ENCODE data around the gene KMO.

KMO gene

DNA sequence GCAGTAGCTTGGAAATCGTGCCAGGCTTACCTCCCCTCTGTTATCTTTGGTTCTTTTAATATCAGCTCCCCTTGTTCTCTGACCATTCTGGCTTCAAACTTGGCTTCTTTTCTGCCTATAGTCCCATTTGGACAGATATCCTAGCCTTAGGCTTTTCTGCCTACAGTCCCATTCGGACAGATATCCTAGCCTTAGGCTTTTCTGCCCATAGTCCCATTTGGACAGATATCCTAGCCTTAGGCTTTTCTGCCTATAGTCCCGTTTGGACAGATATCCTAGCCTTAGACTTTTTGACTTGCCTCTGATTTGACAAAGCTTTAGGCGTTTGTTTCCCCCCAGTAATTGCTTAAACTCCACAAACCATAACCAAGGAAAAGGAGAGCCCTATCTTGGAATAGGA, 82.4 kb downstream of the KMO start:
- Histone ChIP-seq H3K18ac (ENCODE audit: low read depth in 1 of 2, low read length in 2 of 2) (no peak overlapping the region), H2BK15ac (ENCODE audit: low read depth, poor library complexity, severe bottlenecking) (no peak overlapping the region), H2AK5ac (ENCODE audit: low read length, severe bottlenecking) (peak overlapping the region; percentile 89), H2BK120ac (ENCODE audit: low read depth, low read length) (no peak overlapping the region), H2BK5ac (ENCODE audit: low read depth, low read length, poor library complexity, severe bottlenecking) (peak overlapping the region; percentile 22), H3K4me2 (ENCODE audit: low read length, poor library complexity, severe bottlenecking) (no peak overlapping the region), H3K9ac (ENCODE audit: low read length) (no peak overlapping the region), H3K4me1 (ENCODE audit: control insufficient read depth, insufficient read depth, low read depth, low read length) (peaks cover 9% of the 10 kb centered on the region), H3K4me3 (ENCODE audit: insufficient read depth in 1 of 2, low read depth in 1 of 2, low read length in 2 of 2) (no peak overlapping the region), H3K9me3 (ENCODE audit: control insufficient read depth, low read length) (no peaks in the 10 kb centered on the region), H3K23ac (ENCODE audit: low read length in 2 of 2) (peak overlapping the region in 1 of 2 experiments; percentile 1), H3K27ac (ENCODE audit: low read length, poor library complexity, severe bottlenecking) (peak overlapping the region; percentile 74), H3K4ac (ENCODE audit: low read depth in 1 of 2, low read length in 2 of 2) (no peak overlapping the region), H3K27me3 (ENCODE audit: control insufficient read depth in 1 of 2, insufficient read depth in 1 of 2, low read length in 2 of 2) (no peaks in the 10 kb centered on the region), H3K36me3 (ENCODE audit: control insufficient read depth in 1 of 2, insufficient read depth in 2 of 2, low read depth in 1 of 2, low read length in 2 of 2) (no peaks in the 10 kb centered on the region), H4K8ac (ENCODE audit: low read length) (no peak overlapping the region), H2BK12ac (ENCODE audit: low read length in 2 of 2) (no peak overlapping the region), H4K91ac (ENCODE audit: low read length) (no peak overlapping the region), H2AFZ (ENCODE audit: low read depth, low read length) (no peak overlapping the region), H3K14ac (ENCODE audit: low read length in 2 of 2) (no peak overlapping the region), H3K79me1 (replicated peaks; ENCODE audit: low read length, poor library complexity, severe bottlenecking) (peaks cover 3% of the 10 kb centered on the region)
- WGBS = 76% methylated on average over 4 of the region's 4 CpGs
- no peak for DNase-seq

DNA sequence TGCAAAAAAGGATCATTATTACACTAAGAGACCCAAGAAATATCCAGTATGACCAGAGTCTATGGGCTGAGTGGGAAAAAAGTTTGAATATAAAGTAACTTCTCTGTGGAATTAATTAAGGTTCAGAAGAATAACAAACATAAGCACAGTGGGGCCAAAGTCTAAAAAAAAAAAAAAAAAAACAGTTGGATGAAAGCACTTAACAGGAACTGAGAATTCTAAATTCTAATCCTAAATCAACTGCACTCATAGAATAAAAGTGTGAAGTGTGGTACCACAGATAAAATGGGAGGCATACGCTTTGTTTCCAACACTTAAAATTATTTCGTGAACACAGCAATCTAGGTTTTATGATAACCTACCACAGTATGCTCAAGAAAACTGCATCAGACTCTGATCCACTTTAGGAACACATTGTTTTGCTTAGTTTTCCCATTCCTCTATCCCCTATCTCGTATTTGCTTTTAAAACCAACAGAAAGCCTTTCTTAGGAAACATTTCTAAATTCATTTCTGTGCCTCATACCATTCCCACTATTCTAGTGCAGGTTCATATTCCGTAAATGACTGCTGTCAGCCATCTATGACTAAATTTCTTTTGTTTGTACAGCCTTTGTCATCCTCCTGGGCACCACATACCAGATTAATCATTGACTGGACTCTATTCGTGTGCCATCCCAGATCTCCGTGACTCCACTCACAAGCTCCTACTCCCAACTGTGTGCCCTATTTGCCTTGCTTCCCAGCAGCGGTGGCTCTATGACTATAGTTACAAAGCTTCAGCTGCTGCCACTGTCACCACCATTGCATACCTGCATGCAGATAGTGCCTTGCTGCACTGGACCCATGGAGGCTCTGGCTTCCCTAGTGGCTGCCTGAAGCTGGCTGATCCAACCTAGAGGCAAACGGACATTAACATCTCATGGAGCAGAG, 83.1 kb downstream of the KMO start:
- WGBS = 89% methylated on average over 8 of the region's 8 CpGs
- Histone ChIP-seq H2BK5ac (ENCODE audit: low read depth, low read length, poor library complexity, severe bottlenecking) (no peak overlapping the region), H3K4me1 (ENCODE audit: control insufficient read depth, insufficient read depth, low read depth, low read length) (peaks cover 8% of the 10 kb centered on the region), H3K18ac (ENCODE audit: low read depth in 1 of 2, low read length in 2 of 2) (no peak overlapping the region), H3K9me3 (ENCODE audit: control insufficient read depth, low read length) (no peaks in the 10 kb centered on the region), H3K27me3 (ENCODE audit: control insufficient read depth in 1 of 2, insufficient read depth in 1 of 2, low read length in 2 of 2) (no peaks in the 10 kb centered on the region), H2BK15ac (ENCODE audit: low read depth, poor library complexity, severe bottlenecking) (no peak overlapping the region), H3K23ac (ENCODE audit: low read length in 2 of 2) (no peak overlapping the region), H2AFZ (ENCODE audit: low read depth, low read length) (no peak overlapping the region), H2BK12ac (ENCODE audit: low read length in 2 of 2) (no peak overlapping the region), H4K8ac (ENCODE audit: low read length) (no peak overlapping the region), H3K79me1 (replicated peaks; ENCODE audit: low read length, poor library complexity, severe bottlenecking) (peaks cover 2% of the 10 kb centered on the region), H3K4me2 (ENCODE audit: low read length, poor library complexity, severe bottlenecking) (no peak overlapping the region), H3K36me3 (ENCODE audit: control insufficient read depth in 1 of 2, insufficient read depth in 2 of 2, low read depth in 1 of 2, low read length in 2 of 2) (no peaks in the 10 kb centered on the region), H2BK120ac (ENCODE audit: low read depth, low read length) (no peak overlapping the region), H3K27ac (ENCODE audit: low read length, poor library complexity, severe bottlenecking) (peak overlapping the region; percentile 74), H3K9ac (ENCODE audit: low read length) (no peak overlapping the region), H3K4ac (ENCODE audit: low read depth in 1 of 2, low read length in 2 of 2) (no peak overlapping the region), H3K14ac (ENCODE audit: low read length in 2 of 2) (no peak overlapping the region), H4K91ac (ENCODE audit: low read length) (no peak overlapping the region), H2AK5ac (ENCODE audit: low read length, severe bottlenecking) (no peak overlapping the region), H3K4me3 (ENCODE audit: insufficient read depth in 1 of 2, low read depth in 1 of 2, low read length in 2 of 2) (no peak overlapping the region)
- DNase-seq = no peak

DNA sequence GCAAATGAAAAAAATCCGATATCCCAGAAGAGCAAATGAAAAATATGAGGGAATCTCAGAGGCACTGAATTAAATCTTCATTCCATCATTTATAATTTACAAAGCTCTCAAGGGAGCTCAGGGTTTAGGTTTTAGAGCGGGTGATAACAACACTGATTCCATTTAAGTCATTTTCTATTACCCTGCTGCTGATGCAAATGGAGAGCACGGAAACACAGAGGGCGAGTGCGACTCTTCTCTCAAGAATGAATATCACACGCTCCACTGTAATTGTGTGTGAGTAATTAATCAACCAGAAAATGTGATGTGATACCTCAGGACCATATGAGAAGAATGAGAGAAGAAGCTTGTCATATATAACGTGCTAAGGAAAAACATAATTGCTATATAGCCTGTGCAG, 85.2 kb downstream of the KMO start:
- H3K4ac ChIP-seq (ENCODE audit: low read depth in 1 of 2, low read length in 2 of 2) = no peak overlapping the region
- H2BK15ac ChIP-seq (ENCODE audit: low read depth, poor library complexity, severe bottlenecking) = no peak overlapping the region
- H3K9ac ChIP-seq (ENCODE audit: low read length) = no peak overlapping the region
- no peak overlapping the region for H3K27ac ChIP-seq (ENCODE audit: low read length, poor library complexity, severe bottlenecking)
- H3K36me3 ChIP-seq (ENCODE audit: control insufficient read depth in 1 of 2, insufficient read depth in 2 of 2, low read depth in 1 of 2, low read length in 2 of 2) = no peaks in the 10 kb centered on the region
- DNase-seq = no peak
- no peaks in the 10 kb centered on the region for H3K9me3 ChIP-seq (ENCODE audit: control insufficient read depth, low read length)
- H2AFZ ChIP-seq (ENCODE audit: low read depth, low read length) = no peak overlapping the region
- H3K27me3 ChIP-seq (ENCODE audit: control insufficient read depth in 1 of 2, insufficient read depth in 1 of 2, low read length in 2 of 2) = no peaks in the 10 kb centered on the region
- no peak overlapping the region for H4K91ac ChIP-seq (ENCODE audit: low read length)
- H4K8ac ChIP-seq (ENCODE audit: low read length) = no peak overlapping the region
- H3K18ac ChIP-seq (ENCODE audit: low read depth in 1 of 2, low read length in 2 of 2) = no peak overlapping the region
- H3K4me3 ChIP-seq (ENCODE audit: insufficient read depth in 1 of 2, low read depth in 1 of 2, low read length in 2 of 2) = no peak overlapping the region
- no peak overlapping the region for H3K14ac ChIP-seq (ENCODE audit: low read length in 2 of 2)
- H2BK120ac ChIP-seq (ENCODE audit: low read depth, low read length) = no peak overlapping the region
- H3K79me1 ChIP-seq (replicated peaks; ENCODE audit: low read length, poor library complexity, severe bottlenecking) = peaks cover 2% of the 10 kb centered on the region
- no peak overlapping the region for H2BK12ac ChIP-seq (ENCODE audit: low read length in 2 of 2)
- H3K4me1 ChIP-seq (ENCODE audit: control insufficient read depth, insufficient read depth, low read depth, low read length) = peaks cover 8% of the 10 kb centered on the region
- no peak overlapping the region for H3K23ac ChIP-seq (ENCODE audit: low read length in 2 of 2)
- H2BK5ac ChIP-seq (ENCODE audit: low read depth, low read length, poor library complexity, severe bottlenecking) = no peak overlapping the region
- no peak overlapping the region for H3K4me2 ChIP-seq (ENCODE audit: low read length, poor library complexity, severe bottlenecking)
- WGBS = 98% methylated on average over 7 of the region's 7 CpGs
- H2AK5ac ChIP-seq (ENCODE audit: low read length, severe bottlenecking) = no peak overlapping the region

DNA sequence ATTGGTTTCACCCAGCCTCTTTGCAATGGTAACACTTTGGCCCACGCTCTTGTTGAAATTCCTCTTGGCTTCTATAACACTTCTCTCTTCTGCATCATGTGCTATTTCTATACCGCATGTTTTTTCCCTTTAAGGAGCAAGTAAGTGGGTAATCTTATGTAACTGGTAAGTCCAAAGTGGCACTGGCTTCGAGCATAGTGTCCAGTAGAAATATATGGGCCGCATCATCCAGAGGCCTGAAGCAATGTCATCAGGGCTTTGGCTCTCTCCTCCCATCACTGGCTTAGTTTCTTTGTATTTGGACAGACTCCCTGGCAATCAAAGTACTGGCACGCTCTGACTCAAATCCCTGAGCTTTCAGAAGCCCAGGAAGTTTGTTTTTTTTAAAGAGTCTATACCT, 90.5 kb downstream of the KMO start:
- H4K91ac ChIP-seq (ENCODE audit: low read length) = no peak overlapping the region

More for the DNA sequence above, 90.5 kb downstream of the KMO start:
- H2BK15ac ChIP-seq (ENCODE audit: low read depth, poor library complexity, severe bottlenecking) = no peak overlapping the region
- no peak overlapping the region for H3K4me2 ChIP-seq (ENCODE audit: low read length, poor library complexity, severe bottlenecking)
- H2AK5ac ChIP-seq (ENCODE audit: low read length, severe bottlenecking) = no peak overlapping the region
- no peak overlapping the region for H3K4me3 ChIP-seq (ENCODE audit: insufficient read depth in 1 of 2, low read depth in 1 of 2, low read length in 2 of 2)
- no peak overlapping the region for H2BK12ac ChIP-seq (ENCODE audit: low read length in 2 of 2)
- no peak overlapping the region for H3K23ac ChIP-seq (ENCODE audit: low read length in 2 of 2)
- no peak overlapping the region for H2AFZ ChIP-seq (ENCODE audit: low read depth, low read length)
- no peak overlapping the region for H3K27ac ChIP-seq (ENCODE audit: low read length, poor library complexity, severe bottlenecking)
- H3K9me3 ChIP-seq (ENCODE audit: control insufficient read depth, low read length) = no peaks in the 10 kb centered on the region
- no peak overlapping the region for H2BK5ac ChIP-seq (ENCODE audit: low read depth, low read length, poor library complexity, severe bottlenecking)
- no peaks in the 10 kb centered on the region for H3K27me3 ChIP-seq (ENCODE audit: control insufficient read depth in 1 of 2, insufficient read depth in 1 of 2, low read length in 2 of 2)
- peaks cover 0 to 2% of the 10 kb centered on the region in 2 experiments for H3K36me3 ChIP-seq (ENCODE audit: control insufficient read depth in 1 of 2, insufficient read depth in 2 of 2, low read depth in 1 of 2, low read length in 2 of 2)
- H3K4ac ChIP-seq (ENCODE audit: low read depth in 1 of 2, low read length in 2 of 2) = no peak overlapping the region
- WGBS = 96% methylated on average over 4 of the region's 5 CpGs
- H3K18ac ChIP-seq (ENCODE audit: low read depth in 1 of 2, low read length in 2 of 2) = no peak overlapping the region
- H3K79me1 ChIP-seq (replicated peaks; ENCODE audit: low read length, poor library complexity, severe bottlenecking) = peaks cover 15% of the 10 kb centered on the region
- peaks cover 5% of the 10 kb centered on the region for H3K4me1 ChIP-seq (ENCODE audit: control insufficient read depth, insufficient read depth, low read depth, low read length)
- no peak overlapping the region for H3K9ac ChIP-seq (ENCODE audit: low read length)
- no peak for DNase-seq
- no peak overlapping the region for H3K14ac ChIP-seq (ENCODE audit: low read length in 2 of 2)
- no peak overlapping the region for H4K8ac ChIP-seq (ENCODE audit: low read length)
- no peak overlapping the region for H2BK120ac ChIP-seq (ENCODE audit: low read depth, low read length)

Data from mesenchymal stem cell (in vitro differentiated cells and primary cell).